ENCODE measurements around the gene FIGLA. TPM values are rescaled to one million over a fixed set of nuclear protein-coding genes. Genes with fewer than 3 reads are reported as not detected.

FIGLA gene
- total RNA-seq, 1 experiment from 2014 or later: not detected

GRCh38 chr2:70757966-70758365, 32.5 kb downstream of the FIGLA start:
- peaks cover 27 to 28% of the 10 kb centered on the region in 2 experiments for H3K4me1 Mint-ChIP-seq
- Histone ChIP-seq H2AK5ac (ENCODE audit: insufficient read length, low read length) (no peak overlapping the region), H2BK5ac (ENCODE audit: insufficient read length, low read length) (no peak overlapping the region), H3K56ac (ENCODE audit: insufficient read length, low read depth, low read length) (no peak overlapping the region), H2AFZ (ENCODE audit: low read length) (no peak overlapping the region), H2BK120ac (ENCODE audit: low read depth, low read length, poor library complexity, severe bottlenecking) (no peak overlapping the region), H3K4ac (ENCODE audit: low read depth, low read length) (no peak overlapping the region), H4K20me1 (ENCODE audit: control insufficient read depth, insufficient read depth, insufficient read length) (no peaks in the 10 kb centered on the region), H4K5ac (ENCODE audit: insufficient read length, low read depth, low read length) (no peak overlapping the region), H4K91ac (ENCODE audit: insufficient read length, low read depth, low read length) (no peak overlapping the region), H3K23me2 (ENCODE audit: insufficient read length, low read depth, low read length, poor library complexity, severe bottlenecking) (no peaks in the 10 kb centered on the region), H3K27ac (ENCODE audit: insufficient read length, low read depth, low read length) (no peak overlapping the region), H3K23ac (ENCODE audit: insufficient read length, low read depth, low read length) (no peak overlapping the region), H3K79me1 (ENCODE audit: insufficient read depth, low read depth, low read length, poor library complexity, severe bottlenecking) (no peaks in the 10 kb centered on the region), H3K4me1 (ENCODE audit: insufficient read depth, low read length) (peaks cover 21% of the 10 kb centered on the region; the same call in 1 of the 2 replicates), H2BK20ac (ENCODE audit: low read depth, low read length, poor library complexity, severe bottlenecking) (no peak overlapping the region), H3K9me3 (ENCODE audit: control insufficient read depth, low read depth, low read length) (no peaks in the 10 kb centered on the region), H2BK12ac (ENCODE audit: insufficient read length, low read depth, low read length) (no peak overlapping the region), H3T11ph (ENCODE audit: low read length) (no peak overlapping the region), H3K9ac (ENCODE audit: extremely low read depth, insufficient read length, low read length) (no peak overlapping the region), H3K18ac (ENCODE audit: insufficient read length, low read depth, low read length) (no peak overlapping the region), H3K14ac (ENCODE audit: insufficient read depth, low read length) (no peak overlapping the region), H3K27me3 (ENCODE audit: insufficient read depth, low read length) (no peaks in the 10 kb centered on the region), H3K4me2 (ENCODE audit: insufficient read depth, insufficient read length, low read length) (no peak overlapping the region), H4K8ac (replicated peaks; ENCODE audit: insufficient read length, low read depth, low read length) (no peak overlapping the region), H2BK15ac (ENCODE audit: low read depth, low read length) (no peak overlapping the region), H3K79me2 (ENCODE audit: insufficient read depth, low read length) (peaks cover 70% of the 10 kb centered on the region; the same call in 1 of the 2 replicates)
- WGBS (ENCODE audit: extremely low coverage, insufficient read length, low lambda C conversion rate): no CpG with 5 or more reads among the region's 7 CpGs
- no peaks in the 10 kb centered on the region for H3K27me3 Mint-ChIP-seq (ENCODE audit: low read depth)
- H3K36me3 Mint-ChIP-seq (ENCODE audit: insufficient read depth in 1 of 3, low read depth in 3 of 3): peaks cover 9% of the 10 kb centered on the region in 3 experiments; a peak in 6 of 7 replicates
- TF ChIP-seq CTCF (conservative IDR thresholded peaks at IDR 0.05): no peak
- no peaks in the 10 kb centered on the region for H3K9me3 Mint-ChIP-seq
- H3K27ac Mint-ChIP-seq: peak overlapping the region in 1 of 3 experiments; percentile 45; a peak in 2 of 7 replicates
- no peak for DNase-seq
- H3K4me3 Mint-ChIP-seq: no peak overlapping the region; a peak in 1 of 5 replicates

Data from H9 (cell line).